ENCODE results near the gene CPOX. TPM values are rescaled to one million over a fixed set of nuclear protein-coding genes. Genes with fewer than 3 reads are reported as not detected.

The CPOX gene
- total RNA-seq, 1 experiment from 2014 or later: 24.2 TPM

DNA sequence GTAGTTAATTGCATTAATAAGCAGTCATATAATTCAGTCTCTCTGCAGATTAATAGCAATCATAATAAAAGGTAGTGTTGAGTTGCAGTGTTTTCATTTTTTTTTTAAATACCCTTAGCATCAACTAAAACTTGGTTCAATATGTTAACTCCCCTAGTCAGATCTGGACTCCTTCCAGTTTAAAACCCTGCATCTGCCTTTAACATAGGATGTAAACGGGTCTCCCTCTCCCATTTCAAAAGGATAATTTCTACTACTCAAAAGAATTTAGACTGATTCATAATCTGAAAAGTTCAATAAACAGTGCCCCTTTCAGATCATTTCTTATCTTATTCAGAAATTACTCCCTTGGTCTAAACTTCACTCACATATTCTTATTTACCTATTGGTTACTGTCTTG lies 11.4 kb downstream of the CPOX start:
- Histone ChIP-seq H3K4me3 (ENCODE audit: low read depth, low read length) (no peak overlapping the region), H3K4me1 (peaks cover 7% of the 10 kb centered on the region; the same call in 1 of the 2 replicates), H3K9me3 (no peaks in the 10 kb centered on the region), H3K36me3 (ENCODE audit: control insufficient read depth, insufficient read depth, low read length) (no peaks in the 10 kb centered on the region; the same call in 1 of the 2 replicates), H3K27me3 (replicated peaks; ENCODE audit: control insufficient read depth, insufficient read depth, low read length) (no peaks in the 10 kb centered on the region)
- no peak for DNase-seq
- no peak overlapping the region for H3K4me3 Mint-ChIP-seq (ENCODE audit: unreplicated experiment)
- H3K36me3 Mint-ChIP-seq (ENCODE audit: insufficient read depth, unreplicated experiment): peaks cover 34% of the 10 kb centered on the region
- H3K9me3 Mint-ChIP-seq (ENCODE audit: unreplicated experiment): no peaks in the 10 kb centered on the region
- BruUV-seq (replicated peaks): no TSS peak
- intact Hi-C loops (cut with micrococcal nuclease; ENCODE audit: unreplicated experiment): no loop called here
- CTCF ChIA-PET: no interaction called here
- POLR2A ChIA-PET: no interaction called here
- no peaks in the 10 kb centered on the region for H3K27me3 Mint-ChIP-seq (ENCODE audit: insufficient read depth, unreplicated experiment)
- H3K27ac Mint-ChIP-seq (ENCODE audit: unreplicated experiment): no peak overlapping the region
- TF ChIP-seq, protein P1, sequence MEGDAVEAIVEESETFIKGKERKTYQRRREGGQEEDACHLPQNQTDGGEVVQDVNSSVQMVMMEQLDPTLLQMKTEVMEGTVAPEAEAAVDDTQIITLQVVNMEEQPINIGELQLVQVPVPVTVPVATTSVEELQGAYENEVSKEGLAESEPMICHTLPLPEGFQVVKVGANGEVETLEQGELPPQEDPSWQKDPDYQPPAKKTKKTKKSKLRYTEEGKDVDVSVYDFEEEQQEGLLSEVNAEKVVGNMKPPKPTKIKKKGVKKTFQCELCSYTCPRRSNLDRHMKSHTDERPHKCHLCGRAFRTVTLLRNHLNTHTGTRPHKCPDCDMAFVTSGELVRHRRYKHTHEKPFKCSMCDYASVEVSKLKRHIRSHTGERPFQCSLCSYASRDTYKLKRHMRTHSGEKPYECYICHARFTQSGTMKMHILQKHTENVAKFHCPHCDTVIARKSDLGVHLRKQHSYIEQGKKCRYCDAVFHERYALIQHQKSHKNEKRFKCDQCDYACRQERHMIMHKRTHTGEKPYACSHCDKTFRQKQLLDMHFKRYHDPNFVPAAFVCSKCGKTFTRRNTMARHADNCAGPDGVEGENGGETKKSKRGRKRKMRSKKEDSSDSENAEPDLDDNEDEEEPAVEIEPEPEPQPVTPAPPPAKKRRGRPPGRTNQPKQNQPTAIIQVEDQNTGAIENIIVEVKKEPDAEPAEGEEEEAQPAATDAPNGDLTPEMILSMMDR (IDR thresholded peaks at IDR 0.05; ENCODE audit: insufficient read depth in 1 of 2, low read depth in 1 of 2, low read length in 1 of 2, severe bottlenecking in 1 of 2, unreplicated experiment in 1 of 2): no peak
- peaks cover 10% of the 10 kb centered on the region for H3K4me1 Mint-ChIP-seq (ENCODE audit: low read depth, unreplicated experiment)

DNA sequence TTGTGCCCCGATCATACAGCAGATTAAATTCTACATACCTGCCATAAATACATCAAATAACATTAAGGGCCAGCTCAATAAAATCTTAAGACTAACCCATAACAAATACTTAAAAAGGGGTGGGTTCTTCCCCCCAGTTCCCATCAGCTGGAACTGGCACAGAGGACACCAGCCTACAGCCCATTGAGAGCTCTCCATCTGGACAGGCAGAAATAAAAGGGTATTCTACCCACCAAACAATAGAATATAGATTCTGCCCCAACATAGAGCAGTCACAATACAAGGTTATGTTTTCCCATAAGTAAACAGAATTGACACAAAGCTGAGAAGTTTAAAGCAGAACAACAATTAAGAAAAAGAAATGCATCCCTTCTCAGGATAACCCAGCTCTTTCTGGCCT lies 11.9 kb downstream of the CPOX start:
- intact Hi-C loops (cut with micrococcal nuclease; ENCODE audit: unreplicated experiment): no loop called here
- Histone ChIP-seq H3K36me3 (ENCODE audit: control insufficient read depth, insufficient read depth, low read length) (no peaks in the 10 kb centered on the region; the same call in 1 of the 2 replicates), H3K4me3 (ENCODE audit: low read depth, low read length) (no peak overlapping the region), H3K9me3 (no peaks in the 10 kb centered on the region), H3K4me1 (peaks cover 7% of the 10 kb centered on the region; the same call in 1 of the 2 replicates), H3K27me3 (replicated peaks; ENCODE audit: control insufficient read depth, insufficient read depth, low read length) (no peaks in the 10 kb centered on the region)
- ChIA-PET POLR2A (no interaction called here), CTCF (no interaction called here)
- H3K9me3 Mint-ChIP-seq (ENCODE audit: unreplicated experiment): no peaks in the 10 kb centered on the region
- peaks cover 34% of the 10 kb centered on the region for H3K36me3 Mint-ChIP-seq (ENCODE audit: insufficient read depth, unreplicated experiment)
- peaks cover 10% of the 10 kb centered on the region for H3K4me1 Mint-ChIP-seq (ENCODE audit: low read depth, unreplicated experiment)
- TF ChIP-seq, protein P1 (IDR thresholded peaks at IDR 0.05; ENCODE audit: insufficient read depth in 1 of 2, low read depth in 1 of 2, low read length in 1 of 2, severe bottlenecking in 1 of 2, unreplicated experiment in 1 of 2): no peak
- no peak overlapping the region for H3K27ac Mint-ChIP-seq (ENCODE audit: unreplicated experiment)
- H3K4me3 Mint-ChIP-seq (ENCODE audit: unreplicated experiment): no peak overlapping the region
- no peaks in the 10 kb centered on the region for H3K27me3 Mint-ChIP-seq (ENCODE audit: insufficient read depth, unreplicated experiment)
- BruUV-seq (replicated peaks): no TSS peak
- no peak for DNase-seq

DNA sequence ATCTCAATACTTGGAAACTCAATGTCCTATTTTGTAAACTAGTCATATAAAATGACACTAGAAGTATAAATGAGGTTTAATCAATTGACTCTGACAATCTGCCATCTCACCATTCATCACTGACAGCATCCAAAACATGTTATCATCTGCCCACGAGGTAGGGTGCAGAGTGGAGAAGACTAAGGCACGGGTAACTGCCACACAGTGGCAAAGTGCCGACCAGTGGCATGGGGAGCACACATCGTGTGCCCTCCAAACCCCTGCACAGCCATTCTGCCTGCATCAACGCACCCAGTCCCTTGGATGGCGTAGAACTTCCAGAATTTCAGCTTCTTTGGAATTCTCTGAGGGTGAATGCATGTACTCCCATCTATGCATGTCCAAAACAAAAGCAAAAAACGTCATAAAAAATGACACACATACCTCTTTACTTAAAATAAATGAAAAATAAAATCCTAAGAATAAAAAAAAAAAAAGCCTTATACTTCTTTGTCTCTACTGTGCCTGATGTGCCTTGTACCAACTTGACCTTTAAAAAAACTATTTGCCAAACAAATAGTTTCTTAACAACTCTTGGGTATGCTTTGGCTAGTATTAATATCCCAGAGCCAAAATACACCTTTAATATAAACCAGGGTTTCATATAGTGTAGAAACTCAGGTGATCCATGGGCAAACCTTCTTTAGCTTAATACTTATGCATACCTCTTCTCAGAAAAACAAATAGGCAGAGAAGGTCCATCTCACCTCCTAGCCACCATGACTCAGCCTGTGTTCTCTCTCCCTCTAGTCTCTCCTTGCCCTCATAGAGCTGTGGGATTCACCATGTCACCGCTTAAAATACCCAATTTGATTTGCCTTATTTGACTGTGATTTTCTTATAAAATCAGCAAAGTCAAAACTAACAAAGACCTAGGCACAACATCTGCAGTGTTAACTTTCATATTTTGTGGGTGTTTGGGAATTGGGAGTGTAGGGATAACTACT lies 12.7 kb downstream of the CPOX start:
- POLR2A ChIA-PET: no interaction called here

More for the DNA sequence above, 12.7 kb downstream of the CPOX start:
- Histone ChIP-seq H3K4me1 (peaks cover 7% of the 10 kb centered on the region; the same call in 1 of the 2 replicates), H3K27me3 (replicated peaks; ENCODE audit: control insufficient read depth, insufficient read depth, low read length) (no peaks in the 10 kb centered on the region), H3K9me3 (no peaks in the 10 kb centered on the region), H3K36me3 (ENCODE audit: control insufficient read depth, insufficient read depth, low read length) (no peaks in the 10 kb centered on the region; the same call in 1 of the 2 replicates), H3K4me3 (ENCODE audit: low read depth, low read length) (no peak overlapping the region)
- TF ChIP-seq, protein P1 (IDR thresholded peaks at IDR 0.05; ENCODE audit: insufficient read depth in 1 of 2, low read depth in 1 of 2, low read length in 1 of 2, severe bottlenecking in 1 of 2, unreplicated experiment in 1 of 2): no peak
- H3K27ac Mint-ChIP-seq (ENCODE audit: unreplicated experiment): no peak overlapping the region
- intact Hi-C loops (cut with micrococcal nuclease; ENCODE audit: unreplicated experiment): no loop called here
- H3K36me3 Mint-ChIP-seq (ENCODE audit: insufficient read depth, unreplicated experiment): peaks cover 34% of the 10 kb centered on the region
- no peak for DNase-seq
- H3K9me3 Mint-ChIP-seq (ENCODE audit: unreplicated experiment): no peaks in the 10 kb centered on the region
- H3K4me1 Mint-ChIP-seq (ENCODE audit: low read depth, unreplicated experiment): peaks cover 10% of the 10 kb centered on the region
- no TSS peak for BruUV-seq (replicated peaks)
- no peak overlapping the region for H3K4me3 Mint-ChIP-seq (ENCODE audit: unreplicated experiment)
- H3K27me3 Mint-ChIP-seq (ENCODE audit: insufficient read depth, unreplicated experiment): no peaks in the 10 kb centered on the region
- CTCF ChIA-PET: interaction anchor here (0.7 kb wide), 1 partner anchor 184 kb away, joined by 3 read pairs; no protein-coding TSS in a partner anchor

All from Caco-2 (cell line).